ENCODE data around the gene SESTD1. TPM values are rescaled to one million over a fixed set of nuclear protein-coding genes. Genes with fewer than 3 reads are reported as not detected.

Gene SESTD1
- total and polyA plus RNA-seq, 7 donors: 4.2 to 20.2 (median 15.1) TPM

DNA sequence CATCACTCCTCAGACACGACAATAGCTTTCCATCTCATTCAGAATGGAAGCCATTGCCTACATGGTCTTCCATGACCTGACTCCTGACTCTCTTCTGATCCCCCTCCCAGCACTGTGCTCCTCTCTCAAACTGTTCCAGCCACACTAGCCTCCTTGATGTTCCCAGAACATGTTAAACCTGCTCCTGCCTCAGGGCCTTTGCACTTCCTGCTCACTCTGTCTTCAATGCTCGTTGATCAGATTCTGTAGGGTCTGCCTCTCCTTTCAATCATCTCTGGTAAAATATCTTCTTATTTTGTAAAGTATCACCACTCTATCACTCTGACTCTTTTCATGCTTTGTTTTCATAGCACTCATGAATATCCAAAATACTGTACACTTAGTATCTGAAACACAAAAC lies 84.9 kb downstream of the SESTD1 start:
- 93 to 100% (median 95%) methylated on average over 2 of the region's 2 CpGs for WGBS, 3 donors
- DNase-seq (no peak), ATAC-seq (no peak)
- no peak overlapping the region for H3K27ac ChIP-seq
- no peaks in the 10 kb centered on the region for H3K27me3 ChIP-seq (ENCODE audit: insufficient read depth in 3 of 3, low read length in 2 of 3)
- H3K36me3 ChIP-seq (ENCODE audit: insufficient read depth in 1 of 2, low read depth in 1 of 2): peaks cover 0 to 21% of the 10 kb centered on the region in 2 donors
- H3K4me3 ChIP-seq: no peak overlapping the region
- intact Hi-C loops (cut with DNase I): no loop called here
- H3K9me3 ChIP-seq: no peaks in the 10 kb centered on the region
- TF ChIP-seq, protein P1, sequence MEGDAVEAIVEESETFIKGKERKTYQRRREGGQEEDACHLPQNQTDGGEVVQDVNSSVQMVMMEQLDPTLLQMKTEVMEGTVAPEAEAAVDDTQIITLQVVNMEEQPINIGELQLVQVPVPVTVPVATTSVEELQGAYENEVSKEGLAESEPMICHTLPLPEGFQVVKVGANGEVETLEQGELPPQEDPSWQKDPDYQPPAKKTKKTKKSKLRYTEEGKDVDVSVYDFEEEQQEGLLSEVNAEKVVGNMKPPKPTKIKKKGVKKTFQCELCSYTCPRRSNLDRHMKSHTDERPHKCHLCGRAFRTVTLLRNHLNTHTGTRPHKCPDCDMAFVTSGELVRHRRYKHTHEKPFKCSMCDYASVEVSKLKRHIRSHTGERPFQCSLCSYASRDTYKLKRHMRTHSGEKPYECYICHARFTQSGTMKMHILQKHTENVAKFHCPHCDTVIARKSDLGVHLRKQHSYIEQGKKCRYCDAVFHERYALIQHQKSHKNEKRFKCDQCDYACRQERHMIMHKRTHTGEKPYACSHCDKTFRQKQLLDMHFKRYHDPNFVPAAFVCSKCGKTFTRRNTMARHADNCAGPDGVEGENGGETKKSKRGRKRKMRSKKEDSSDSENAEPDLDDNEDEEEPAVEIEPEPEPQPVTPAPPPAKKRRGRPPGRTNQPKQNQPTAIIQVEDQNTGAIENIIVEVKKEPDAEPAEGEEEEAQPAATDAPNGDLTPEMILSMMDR (IDR thresholded peaks at IDR 0.05): no peak
- no peaks in the 10 kb centered on the region for H3K4me1 ChIP-seq

DNA sequence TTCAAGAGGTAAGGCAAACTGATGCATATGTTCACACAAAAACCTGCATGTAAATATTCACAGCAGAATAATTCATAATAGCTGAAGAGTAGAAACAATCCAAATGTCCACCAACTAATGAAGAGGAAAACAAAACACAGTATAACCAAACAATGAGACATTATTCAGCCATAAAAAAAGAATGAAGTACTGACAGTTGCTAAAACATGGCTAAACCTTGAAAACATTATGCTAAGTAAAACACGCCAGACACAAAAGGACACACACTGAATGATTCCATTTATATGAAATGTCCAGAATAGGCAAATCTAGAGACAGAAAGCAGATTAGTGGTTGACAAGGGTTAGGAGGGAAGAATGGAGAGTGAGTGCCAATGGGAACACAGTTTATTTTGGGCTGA lies 86.9 kb downstream of the SESTD1 start:
- WGBS, 3 donors: 94 to 97% (median 96%) methylated on average over 1 of the region's 1 CpG
- no peaks in the 10 kb centered on the region for H3K9me3 ChIP-seq
- H3K36me3 ChIP-seq (ENCODE audit: insufficient read depth in 1 of 2, low read depth in 1 of 2): peaks cover 0 to 30% of the 10 kb centered on the region in 2 donors
- TF ChIP-seq, protein P1 (IDR thresholded peaks at IDR 0.05): no peak
- ATAC-seq (no peak), DNase-seq (no peak)
- H3K27ac ChIP-seq: no peak overlapping the region
- intact Hi-C loops (cut with DNase I): no loop called here
- H3K4me3 ChIP-seq: no peak overlapping the region
- no peaks in the 10 kb centered on the region for H3K4me1 ChIP-seq
- H3K27me3 ChIP-seq (ENCODE audit: insufficient read depth in 3 of 3, low read length in 2 of 3): no peaks in the 10 kb centered on the region

DNA sequence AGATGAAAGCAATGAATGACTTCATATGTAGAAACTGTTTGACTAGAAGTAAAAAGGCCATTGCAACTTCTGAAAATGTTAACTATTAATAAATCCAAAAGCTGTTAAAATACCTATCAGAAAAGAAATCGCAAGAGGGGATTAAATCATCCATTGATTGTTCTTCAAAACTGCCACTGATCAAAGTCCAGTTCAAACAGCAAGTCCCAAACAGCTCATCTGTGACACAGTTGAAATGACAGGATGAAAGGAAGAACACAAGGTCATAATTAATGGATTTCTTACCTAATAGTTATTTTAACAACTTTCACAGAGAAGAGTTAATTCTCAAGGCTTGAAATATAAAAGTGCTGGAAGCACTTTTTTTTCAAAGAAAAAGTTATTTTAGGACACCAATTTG lies 90.4 kb downstream of the SESTD1 start:
- WGBS, 3 donors: 97 to 100% (median 100%) methylated on average over 1 of the region's 1 CpG

DNA sequence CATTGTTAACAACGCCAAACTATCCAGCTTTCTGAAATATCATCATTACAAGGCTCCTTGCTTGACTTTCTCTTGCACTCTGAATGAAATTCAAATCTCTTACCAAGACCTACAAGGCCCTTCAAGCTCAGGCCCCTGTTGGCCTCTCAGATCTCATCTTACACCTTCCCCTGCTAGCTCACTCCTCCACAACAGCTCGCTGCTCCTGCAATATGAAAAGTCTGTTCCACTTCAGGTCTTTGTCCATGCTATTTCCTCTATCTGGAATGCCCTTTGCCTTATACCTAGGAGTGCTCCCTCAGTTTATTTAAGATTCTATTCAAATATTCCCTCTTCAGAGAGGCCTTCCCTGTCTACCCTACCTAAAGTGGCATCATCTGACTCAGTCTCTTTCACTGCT lies 91.7 kb downstream of the SESTD1 start:
- TF ChIP-seq, protein P1 (IDR thresholded peaks at IDR 0.05): no peak
- H3K27me3 ChIP-seq (ENCODE audit: insufficient read depth in 3 of 3, low read length in 2 of 3): no peaks in the 10 kb centered on the region
- intact Hi-C loops (cut with DNase I): no loop called here
- ATAC-seq (no peak), DNase-seq (no peak)
- no peak overlapping the region for H3K4me3 ChIP-seq
- no peaks in the 10 kb centered on the region for H3K9me3 ChIP-seq
- H3K4me1 ChIP-seq: no peaks in the 10 kb centered on the region
- H3K36me3 ChIP-seq (ENCODE audit: insufficient read depth in 1 of 2, low read depth in 1 of 2): peaks cover 4 to 39% of the 10 kb centered on the region in 2 donors
- 88 to 95% (median 91%) methylated on average over 2 of the region's 2 CpGs for WGBS, 3 donors
- no peak overlapping the region for H3K27ac ChIP-seq

More for the DNA sequence above, 90.4 kb downstream of the SESTD1 start:
- no peak for DNase-seq
- Histone ChIP-seq H3K27me3 (ENCODE audit: insufficient read depth in 3 of 3, low read length in 2 of 3) (no peaks in the 10 kb centered on the region), H3K4me1 (no peaks in the 10 kb centered on the region), H3K9me3 (no peaks in the 10 kb centered on the region), H3K36me3 (ENCODE audit: insufficient read depth in 1 of 2, low read depth in 1 of 2) (peaks cover 4 to 32% of the 10 kb centered on the region in 2 donors), H3K4me3 (no peak overlapping the region), H3K27ac (no peak overlapping the region)
- no peak for ATAC-seq
- intact Hi-C loops (cut with DNase I): no loop called here
- TF ChIP-seq, protein P1 (IDR thresholded peaks at IDR 0.05): no peak

DNA sequence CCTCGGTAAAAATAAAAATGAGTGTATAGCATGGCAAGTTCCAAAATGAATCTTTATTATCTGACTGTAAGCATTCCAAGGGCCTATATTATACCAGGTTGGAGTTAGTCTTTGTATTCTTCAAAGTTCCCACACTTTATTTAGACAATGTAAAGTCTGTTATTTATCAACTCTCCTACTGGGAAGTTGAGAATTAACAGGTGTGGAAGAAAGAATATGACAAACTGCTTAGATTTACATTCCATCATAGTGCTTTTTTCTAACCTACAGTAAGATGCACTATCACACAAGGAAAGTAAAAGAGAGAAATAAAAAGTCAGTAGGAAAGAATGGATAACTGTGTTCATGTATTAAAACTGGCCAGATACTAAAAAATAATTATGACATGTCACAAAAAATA lies 93.3 kb downstream of the SESTD1 start:
- intact Hi-C loops (cut with DNase I): no loop called here
- TF ChIP-seq, protein P1 (IDR thresholded peaks at IDR 0.05): no peak
- WGBS, 3 donors: 94 to 98% (median 95%) methylated on average over 1 of the region's 1 CpG

More for the DNA sequence above, 93.3 kb downstream of the SESTD1 start:
- no peaks in the 10 kb centered on the region for H3K27me3 ChIP-seq (ENCODE audit: insufficient read depth in 3 of 3, low read length in 2 of 3)
- H3K36me3 ChIP-seq (ENCODE audit: insufficient read depth in 1 of 2, low read depth in 1 of 2): peaks cover 4 to 38% of the 10 kb centered on the region in 2 donors
- no peaks in the 10 kb centered on the region for H3K9me3 ChIP-seq
- ATAC-seq (no peak), DNase-seq (no peak)
- no peaks in the 10 kb centered on the region for H3K4me1 ChIP-seq
- no peak overlapping the region for H3K4me3 ChIP-seq
- H3K27ac ChIP-seq: no peak overlapping the region
